GM23248 (cell line): Measurements from ENCODE around the gene GPX4.

Experiments
- EZH2 ChIP-seq: fragments of 200-600 bp; sonication (generic); IDR thresholded peaks from 2 replicates; pipeline ENCODE4 v1.6.1; 2018; ENCODE audit warnings: antibody characterized with exemption, mild to moderate bottlenecking; ENCODE audit not compliant: insufficient read depth, poor library complexity, severe bottlenecking
- EZH2phosphoT487 ChIP-seq: fragments of 200-600 bp; sonication (generic); IDR thresholded peaks from 2 replicates; pipeline ENCODE4 v1.6.1; 2018; ENCODE audit warnings: antibody characterized with exemption, moderate library complexity, mild to moderate bottlenecking, low read depth; ENCODE audit not compliant: insufficient read depth

DNA sequence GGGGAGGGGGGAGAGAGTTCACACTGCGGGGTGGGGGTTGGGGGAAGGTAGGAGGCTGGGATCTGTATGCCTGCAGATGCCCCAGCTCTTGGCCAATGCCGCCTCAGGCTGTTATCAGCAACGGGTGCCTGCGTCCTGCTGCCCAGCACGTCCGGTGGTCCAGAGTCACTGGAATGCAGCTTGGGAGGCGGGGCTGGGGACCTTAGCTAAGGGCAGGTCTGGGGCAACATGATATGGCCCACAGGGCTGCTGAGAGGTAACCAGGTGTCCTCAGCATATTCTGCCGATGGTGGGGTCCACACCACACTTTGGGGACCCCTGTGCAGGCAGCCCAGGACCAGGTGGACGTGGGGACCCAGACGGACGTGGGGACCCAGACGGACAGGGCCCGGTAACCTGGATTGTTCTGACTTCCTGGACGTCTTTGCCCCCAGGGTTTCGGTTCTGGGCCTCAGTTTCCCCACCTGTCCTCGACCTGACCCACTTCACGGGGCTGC, 37.5 kb upstream of the GPX4 start:
- TF ChIP-seq EZH2 (no peak), EZH2phosphoT487 (no peak)
